Hepatocyte (in vitro differentiated cells): Measurements from ENCODE around the gene BCL7C. TPM values are rescaled to one million over a fixed set of nuclear protein-coding genes. Genes with fewer than 3 reads are reported as not detected.

Source experiments
- DNase-seq: peaks from one replicate; pipeline ENCODE4 v3.0.0-alpha.2; 2016; ENCODE audit warnings: low spot score
- H2AFZ ChIP-seq: fragments of 200-600 bp; sonication (generic); 2 replicates; pipeline ENCODE4 v1.6.0; 2016; ENCODE audit warnings: antibody characterized with exemption, mild to moderate bottlenecking
- H3K27ac ChIP-seq: fragments of 200-600 bp; sonication (generic); 2 replicates; pipeline ENCODE4 v1.5.1; 2016; ENCODE audit warnings: mild to moderate bottlenecking
- H3K27me3 ChIP-seq: fragments of 200-600 bp; sonication (generic); 2 replicates; pipeline ENCODE4 v1.6.1; 2016
- H3K36me3 ChIP-seq: fragments of 200-600 bp; sonication (generic); replicated peaks from 2 replicates; pipeline ENCODE4 v1.5.1; 2016; ENCODE audit warnings: low read depth; ENCODE audit not compliant: insufficient read depth
- H3K4me1 ChIP-seq: fragments of 200-600 bp; sonication (generic); 2 replicates; pipeline ENCODE4 v1.5.1; 2016; ENCODE audit warnings: mild to moderate bottlenecking, moderate library complexity; ENCODE audit not compliant: insufficient read depth
- H3K4me2 ChIP-seq: fragments of 200-600 bp; sonication (generic); 2 replicates; pipeline ENCODE4 v1.6.0; 2016
- H3K4me3 ChIP-seq: fragments of 200-600 bp; sonication (generic); 2 replicates; pipeline ENCODE4 v1.5.1; 2016; ENCODE audit warnings: mild to moderate bottlenecking
- H3K79me2 ChIP-seq: fragments of 200-600 bp; sonication (generic); 2 replicates; pipeline ENCODE4 v1.6.0; 2017; ENCODE audit warnings: mild to moderate bottlenecking
- H3K9me2 ChIP-seq: fragments of 200-600 bp; sonication (generic); replicated peaks from 2 replicates; pipeline ENCODE4 v1.6.0; 2017; ENCODE audit warnings: mild to moderate bottlenecking; ENCODE audit not compliant: insufficient read depth
- H3K9me3 ChIP-seq: fragments of 200-600 bp; sonication (generic); 2 replicates; pipeline ENCODE4 v1.5.1; 2016; ENCODE audit warnings: low read depth, mild to moderate bottlenecking
- H4K20me1 ChIP-seq: fragments of 200-600 bp; sonication (generic); 2 replicates; pipeline ENCODE4 v1.6.0; 2016; ENCODE audit warnings: mild to moderate bottlenecking; ENCODE audit not compliant: insufficient read depth, poor library complexity, severe bottlenecking
- EZH2 ChIP-seq: fragments of 200-600 bp; sonication (generic); IDR thresholded peaks from 2 replicates; pipeline ENCODE4 v1.6.1; 2016; ENCODE audit warnings: antibody characterized with exemption, mild to moderate bottlenecking, borderline replicate concordance
- EZH2phosphoT487 ChIP-seq: fragments of 200-600 bp; sonication (generic); IDR thresholded peaks from one replicate; pipeline ENCODE4 v1.6.1; 2018; ENCODE audit warnings: antibody characterized with exemption, mild to moderate bottlenecking, low read depth, moderate library complexity; ENCODE audit not compliant: unreplicated experiment, severe bottlenecking
- WGBS: methylation state at CpG from one replicate; pipeline ENCODE4 v1.1.6; 2016; ENCODE audit warnings: low lambda C conversion rate; ENCODE audit errors: missing lambda C conversion rate; 5-methylcytosine and 5-hydroxymethylcytosine counted together
- polyA plus RNA-seq: library from polyadenylated mRNA; unstranded; fragments of >200 nt; fragmentation: Nextera tagmentation; extraction: Ambion mirVana; gene quantifications from 2 replicates; pipeline ENCODE4 v1.2.1, GENCODE V29; 2016
- total RNA-seq: library from RNA; depleted of rRNA; stranded (reverse); fragments of >200 nt; gene quantifications from 2 replicates; pipeline ENCODE4 v1.2.3, GENCODE V29; 2014
- TF ChIP-seq, protein P1 (sequence below): fragments of 200-600 bp; sonication (generic); IDR thresholded peaks from 2 replicates; pipeline ENCODE4 v1.5.1; 2016; ENCODE audit warnings: antibody characterized with exemption, mild to moderate bottlenecking; ENCODE audit not compliant: poor library complexity

The BCL7C gene
- total and polyA plus RNA-seq, 2 experiments from 2014 or later: 25.7 to 54.1 TPM

DNA sequence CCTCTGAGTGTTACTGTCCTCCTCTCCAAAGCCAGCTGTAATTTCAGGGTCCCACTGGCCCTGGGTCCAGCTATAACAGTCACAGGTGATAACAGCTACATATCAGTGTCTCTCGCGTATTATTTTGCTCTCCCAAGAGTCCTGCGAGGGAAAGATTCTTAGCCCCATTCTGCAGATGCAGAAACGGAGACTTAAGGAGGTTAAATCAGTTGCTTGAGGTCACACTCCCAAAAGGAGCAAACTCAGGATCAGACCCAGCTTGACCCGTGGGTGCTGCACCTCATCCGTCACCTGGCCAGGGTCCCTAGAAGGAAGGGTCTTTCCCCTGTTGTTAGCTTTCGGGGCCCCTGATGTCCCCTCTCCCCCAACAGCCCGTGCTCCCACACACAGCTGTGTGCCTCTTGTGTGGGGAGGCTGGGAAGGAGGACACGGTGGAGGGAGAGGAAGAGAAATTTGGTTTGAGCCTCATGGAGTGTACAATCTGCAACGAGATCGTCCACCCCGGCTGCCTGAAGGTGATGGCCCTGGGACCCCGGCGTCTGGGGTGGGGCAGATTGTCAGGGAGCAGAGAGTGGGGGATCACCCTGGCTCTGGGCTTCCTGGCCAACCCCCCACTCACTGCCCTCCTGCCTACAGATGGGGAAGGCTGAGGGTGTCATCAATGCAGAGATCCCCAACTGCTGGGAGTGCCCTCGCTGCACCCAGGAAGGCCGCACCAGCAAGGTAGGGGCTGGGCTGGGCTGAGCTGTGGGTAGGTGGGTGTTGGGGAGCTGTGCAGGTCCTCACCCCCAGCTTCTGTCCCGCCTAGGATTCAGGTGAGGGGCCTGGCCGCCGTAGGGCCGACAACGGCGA lies 33.3 kb upstream of the BCL7C start:
- no peak for TF ChIP-seq EZH2phosphoT487
- TF ChIP-seq, protein P1, sequence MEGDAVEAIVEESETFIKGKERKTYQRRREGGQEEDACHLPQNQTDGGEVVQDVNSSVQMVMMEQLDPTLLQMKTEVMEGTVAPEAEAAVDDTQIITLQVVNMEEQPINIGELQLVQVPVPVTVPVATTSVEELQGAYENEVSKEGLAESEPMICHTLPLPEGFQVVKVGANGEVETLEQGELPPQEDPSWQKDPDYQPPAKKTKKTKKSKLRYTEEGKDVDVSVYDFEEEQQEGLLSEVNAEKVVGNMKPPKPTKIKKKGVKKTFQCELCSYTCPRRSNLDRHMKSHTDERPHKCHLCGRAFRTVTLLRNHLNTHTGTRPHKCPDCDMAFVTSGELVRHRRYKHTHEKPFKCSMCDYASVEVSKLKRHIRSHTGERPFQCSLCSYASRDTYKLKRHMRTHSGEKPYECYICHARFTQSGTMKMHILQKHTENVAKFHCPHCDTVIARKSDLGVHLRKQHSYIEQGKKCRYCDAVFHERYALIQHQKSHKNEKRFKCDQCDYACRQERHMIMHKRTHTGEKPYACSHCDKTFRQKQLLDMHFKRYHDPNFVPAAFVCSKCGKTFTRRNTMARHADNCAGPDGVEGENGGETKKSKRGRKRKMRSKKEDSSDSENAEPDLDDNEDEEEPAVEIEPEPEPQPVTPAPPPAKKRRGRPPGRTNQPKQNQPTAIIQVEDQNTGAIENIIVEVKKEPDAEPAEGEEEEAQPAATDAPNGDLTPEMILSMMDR: no peak
- TF ChIP-seq EZH2: no peak
- Histone ChIP-seq H4K20me1 (peaks cover 3% of the 10 kb centered on the region), H3K79me2 (peaks cover 14% of the 10 kb centered on the region), H3K4me1 (peaks cover 5% of the 10 kb centered on the region), H3K36me3 (no peaks in the 10 kb centered on the region), H3K9me3 (no peaks in the 10 kb centered on the region), H2AFZ (no peak overlapping the region), H3K27ac (no peak overlapping the region), H3K4me2 (no peak overlapping the region), H3K4me3 (no peak overlapping the region), H3K9me2 (no peaks in the 10 kb centered on the region), H3K27me3 (no peaks in the 10 kb centered on the region)
- DNase-seq: peak; percentile 4
- 96% methylated on average over 17 of the region's 22 CpGs for WGBS

DNA sequence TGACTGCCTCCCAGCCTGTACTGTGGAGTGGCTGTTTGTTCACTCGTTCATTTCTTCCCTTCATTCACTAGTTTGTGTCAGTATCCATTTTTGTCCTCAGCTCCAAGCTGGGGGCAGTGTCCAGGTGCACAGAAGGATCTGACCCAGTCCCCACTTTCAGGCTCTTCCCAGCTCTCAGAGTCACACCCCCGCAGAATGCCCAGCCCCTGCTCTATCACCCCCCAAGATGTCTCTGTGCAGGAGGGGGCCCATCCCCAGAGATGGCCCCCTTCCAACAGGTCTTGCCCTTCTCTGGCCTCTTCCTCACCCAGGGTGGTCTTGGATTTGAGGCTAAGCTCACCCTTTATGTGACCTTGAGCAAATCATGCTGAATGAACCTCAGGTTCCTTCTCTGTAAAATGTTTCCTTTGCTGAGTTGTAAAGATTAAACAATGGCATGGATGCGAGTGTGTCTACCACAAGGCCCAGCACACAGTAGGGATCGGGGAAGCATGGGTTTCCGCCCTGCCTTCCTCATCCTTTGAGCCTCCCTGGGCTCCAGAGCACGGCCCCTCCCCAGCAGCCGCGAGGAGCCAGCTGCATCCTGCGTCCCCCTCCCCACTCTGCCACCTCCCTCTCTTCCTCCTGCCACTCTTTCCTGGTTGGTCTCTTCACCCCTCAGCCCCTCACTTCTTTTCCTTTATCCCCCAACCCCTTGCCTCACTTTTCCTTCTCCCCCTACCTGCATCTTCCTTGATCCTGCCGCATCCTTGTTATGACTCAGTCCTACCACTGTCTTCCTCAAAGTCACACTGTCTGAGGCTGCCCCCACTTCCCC lies 32.3 kb upstream of the BCL7C start:
- Histone ChIP-seq H3K27ac (no peak overlapping the region), H3K27me3 (no peaks in the 10 kb centered on the region), H3K4me1 (peaks cover 5% of the 10 kb centered on the region), H4K20me1 (peaks cover 3% of the 10 kb centered on the region), H3K79me2 (peaks cover 14% of the 10 kb centered on the region), H3K4me3 (no peak overlapping the region), H3K4me2 (peak overlapping the region; percentile 93), H3K9me3 (no peaks in the 10 kb centered on the region), H2AFZ (no peak overlapping the region), H3K36me3 (no peaks in the 10 kb centered on the region), H3K9me2 (no peaks in the 10 kb centered on the region)
- TF ChIP-seq, protein P1: no peak
- no peak for TF ChIP-seq EZH2phosphoT487
- no peak for TF ChIP-seq EZH2
- WGBS: 83% methylated on average over 10 of the region's 10 CpGs
- peak; percentile 6 for DNase-seq

DNA sequence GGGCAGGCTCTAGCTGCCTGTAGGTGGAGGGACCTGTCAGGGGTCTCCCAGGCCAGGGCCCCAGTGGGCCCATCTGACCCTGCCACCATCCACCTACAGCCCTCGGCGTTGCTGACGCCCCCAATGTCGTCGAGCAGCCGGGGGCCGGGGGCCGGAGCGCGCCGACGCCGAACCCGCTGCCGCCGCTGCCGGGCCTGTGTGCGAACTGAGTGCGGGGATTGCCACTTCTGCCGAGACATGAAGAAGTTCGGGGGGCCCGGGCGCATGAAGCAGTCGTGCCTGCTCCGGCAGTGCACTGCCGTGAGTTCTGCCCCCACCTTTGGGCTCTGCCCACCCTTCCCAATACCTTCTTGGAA lies 31.7 kb upstream of the BCL7C start:
- TF ChIP-seq EZH2phosphoT487 (no peak), EZH2 (no peak)
- TF ChIP-seq, protein P1: no peak
- Histone ChIP-seq H3K9me3 (no peaks in the 10 kb centered on the region), H3K36me3 (no peaks in the 10 kb centered on the region), H4K20me1 (peaks cover 3% of the 10 kb centered on the region), H3K9me2 (no peaks in the 10 kb centered on the region), H2AFZ (no peak overlapping the region), H3K27ac (no peak overlapping the region), H3K27me3 (no peaks in the 10 kb centered on the region), H3K79me2 (peaks cover 18% of the 10 kb centered on the region), H3K4me1 (peaks cover 5% of the 10 kb centered on the region), H3K4me3 (no peak overlapping the region), H3K4me2 (peak overlapping the region; percentile 93)
- DNase-seq: peak; percentile 3
- WGBS: 97% methylated on average over 24 of the region's 26 CpGs
